H9 (cell line): ENCODE data around the gene MNX1. TPM values are rescaled to one million over a fixed set of nuclear protein-coding genes. Genes with fewer than 3 reads are reported as not detected.

Source experiments
- DNase-seq: peaks from one replicate; pipeline ENCODE4 v3.0.0-alpha.2; 2017
- H2AFZ ChIP-seq: one replicate; pipeline ENCODE4 v1.6.1; 2013; ENCODE audit warnings: mild to moderate bottlenecking, low read length, control low read depth, moderate library complexity
- H2AK5ac ChIP-seq: 2 replicates; pipeline ENCODE4 v1.6.1; 2013; ENCODE audit warnings: low read length, control low read depth, mixed read lengths; ENCODE audit not compliant: insufficient read length
- H2BK120ac ChIP-seq: one replicate; pipeline ENCODE4 v1.6.1; 2013; ENCODE audit warnings: low read depth, mild to moderate bottlenecking, low read length, control low read depth, inconsistent platforms; ENCODE audit not compliant: poor library complexity, severe bottlenecking
- H2BK12ac ChIP-seq: 2 replicates; pipeline ENCODE4 v1.6.1; 2013; ENCODE audit warnings: low read length, control low read depth, mixed read lengths, low read depth; ENCODE audit not compliant: insufficient read length
- H2BK15ac ChIP-seq: 2 replicates; pipeline ENCODE4 v1.6.1; 2013; ENCODE audit warnings: low read depth, low read length, control low read depth
- H2BK20ac ChIP-seq: one replicate; pipeline ENCODE4 v1.6.1; 2013; ENCODE audit warnings: low read depth, mild to moderate bottlenecking, low read length, control low read depth, inconsistent platforms; ENCODE audit not compliant: poor library complexity, severe bottlenecking
- H2BK5ac ChIP-seq: 2 replicates; pipeline ENCODE4 v1.6.1; 2013; ENCODE audit warnings: low read length, control low read depth, mixed read lengths; ENCODE audit not compliant: insufficient read length
- H3K14ac ChIP-seq: 2 replicates; pipeline ENCODE4 v1.6.1; 2013; ENCODE audit warnings: low read length, control low read depth; ENCODE audit not compliant: insufficient read depth
- H3K18ac ChIP-seq: 2 replicates; pipeline ENCODE4 v1.6.1; 2013; ENCODE audit warnings: low read depth, mild to moderate bottlenecking, mixed read lengths, low read length, control low read depth; ENCODE audit not compliant: insufficient read length
- H3K23ac ChIP-seq: 2 replicates; pipeline ENCODE4 v1.6.1; 2013; ENCODE audit warnings: low read length, control low read depth, mixed read lengths, low read depth; ENCODE audit not compliant: insufficient read length
- H3K23me2 ChIP-seq: 2 replicates; pipeline ENCODE4 v1.6.1; 2013; ENCODE audit warnings: low read depth, mild to moderate bottlenecking, mixed read lengths, low read length, control low read depth; ENCODE audit not compliant: insufficient read length, poor library complexity, severe bottlenecking
- H3K27ac ChIP-seq: 2 replicates; pipeline ENCODE4 v1.5.1; 2013; ENCODE audit warnings: low read length, control low read depth, mixed read lengths, low read depth; ENCODE audit not compliant: insufficient read length
- H3K27me3 ChIP-seq: 2 replicates; pipeline ENCODE4 v1.6.1; 2013; ENCODE audit warnings: low read length, control low read depth, inconsistent platforms; ENCODE audit not compliant: insufficient read depth
- H3K4ac ChIP-seq: 2 replicates; pipeline ENCODE4 v1.6.1; 2013; ENCODE audit warnings: low read depth, mild to moderate bottlenecking, control low read depth, inconsistent platforms, low read length, moderate library complexity
- H3K4me1 ChIP-seq: 2 replicates; pipeline ENCODE4 v1.6.1; 2013; ENCODE audit warnings: low read length, control low read depth, inconsistent platforms; ENCODE audit not compliant: insufficient read depth
- H3K4me2 ChIP-seq: 2 replicates; pipeline ENCODE4 v1.6.1; 2013; ENCODE audit warnings: low read length, control low read depth, mixed read lengths; ENCODE audit not compliant: insufficient read length, insufficient read depth
- H3K56ac ChIP-seq: 2 replicates; pipeline ENCODE4 v1.6.1; 2013; ENCODE audit warnings: low read depth, mild to moderate bottlenecking, mixed read lengths, low read length, control low read depth; ENCODE audit not compliant: insufficient read length
- H3K79me1 ChIP-seq: 2 replicates; pipeline ENCODE4 v1.6.1; 2013; ENCODE audit warnings: low read depth, mild to moderate bottlenecking, moderate library complexity, low read length, control low read depth, inconsistent platforms; ENCODE audit not compliant: insufficient read depth, poor library complexity, severe bottlenecking
- H3K79me2 ChIP-seq: 2 replicates; pipeline ENCODE4 v1.6.1; 2013; ENCODE audit warnings: low read length, control low read depth, inconsistent platforms; ENCODE audit not compliant: insufficient read depth
- H3K9ac ChIP-seq: 2 replicates; pipeline ENCODE4 v1.6.1; 2013; ENCODE audit warnings: low read length, control low read depth, mixed read lengths; ENCODE audit not compliant: insufficient read length; ENCODE audit errors: extremely low read depth
- H3K9me3 ChIP-seq: one replicate; pipeline ENCODE4 v1.6.1; 2013; ENCODE audit warnings: low read depth, low read length, inconsistent platforms; ENCODE audit not compliant: control insufficient read depth
- H3T11ph ChIP-seq: one replicate; pipeline ENCODE4 v1.6.1; 2013; ENCODE audit warnings: mild to moderate bottlenecking, low read length, control low read depth, inconsistent platforms
- H4K20me1 ChIP-seq: one replicate; pipeline ENCODE4 v1.6.1; 2013; ENCODE audit not compliant: control insufficient read depth, insufficient read length, insufficient read depth
- H4K5ac ChIP-seq: 2 replicates; pipeline ENCODE4 v1.6.1; 2013; ENCODE audit warnings: low read depth, mild to moderate bottlenecking, mixed read lengths, low read length, control low read depth; ENCODE audit not compliant: insufficient read length
- H4K8ac ChIP-seq: replicated peaks from 2 replicates; pipeline ENCODE4 v1.6.1; 2013; ENCODE audit warnings: low read length, control low read depth, mixed read lengths, low read depth; ENCODE audit not compliant: insufficient read length
- H4K91ac ChIP-seq: 2 replicates; pipeline ENCODE4 v1.6.1; 2013; ENCODE audit warnings: low read depth, mild to moderate bottlenecking, moderate library complexity, mixed read lengths, low read length, control low read depth; ENCODE audit not compliant: insufficient read length
- H3K27ac Mint-ChIP-seq, 3 experiments: 2 replicates in 2 of 3; 3 replicates in 1 of 3; pipeline ENCODE4 v1.8.0; 2020 to 2021; ENCODE audit warnings: mixed read lengths in 3 of 3, mild to moderate bottlenecking in 1 of 3, moderate library complexity in 1 of 3
- H3K27me3 Mint-ChIP-seq: 2 replicates; pipeline ENCODE4 v1.8.0; 2021; ENCODE audit warnings: low read depth, mild to moderate bottlenecking, moderate library complexity, mixed read lengths
- H3K36me3 Mint-ChIP-seq, 3 experiments: 2 replicates in 2 of 3; 3 replicates in 1 of 3; pipeline ENCODE4 v1.8.0; 2020 to 2021; ENCODE audit warnings: low read depth in 3 of 3, mixed read lengths in 3 of 3; ENCODE audit not compliant: insufficient read depth in 1 of 3
- H3K4me1 Mint-ChIP-seq, 2 experiments: 2 replicates each; pipeline ENCODE4 v1.8.0; 2020; ENCODE audit warnings: mixed read lengths in 2 of 2
- H3K4me3 Mint-ChIP-seq, 2 experiments: 2 replicates in 1 of 2; 3 replicates in 1 of 2; pipeline ENCODE4 v1.8.0; 2020 to 2021; ENCODE audit warnings: mild to moderate bottlenecking in 2 of 2, mixed read lengths in 2 of 2, moderate library complexity in 1 of 2
- H3K9me3 Mint-ChIP-seq, 2 experiments: 2 replicates in 1 of 2; 3 replicates in 1 of 2; pipeline ENCODE4 v1.8.0; 2020; ENCODE audit warnings: mild to moderate bottlenecking in 2 of 2, mixed read lengths in 2 of 2, moderate library complexity in 1 of 2
- CTCF ChIP-seq: fragments of 200-600 bp; sonication (generic); conservative IDR thresholded peaks from 3 replicates; pipeline ENCODE4 v1.8.0; 2021; ENCODE audit warnings: antibody characterized with exemption, mild to moderate bottlenecking
- WGBS: extraction: QIAGEN DNeasy Blood & Tissue Kit; methylation state at CpG from one replicate; pipeline ENCODE4 v1.1.7; 2013; ENCODE audit warnings: missing lambda C conversion rate, low lambda C conversion rate, mixed read lengths; ENCODE audit not compliant: insufficient read length; ENCODE audit errors: extremely low coverage; 5-methylcytosine and 5-hydroxymethylcytosine counted together
- total RNA-seq: library from RNA; stranded (reverse); gene quantifications from 2 replicates; pipeline ENCODE4 v1.2.1, GENCODE V29; 2021

The MNX1 gene
- total RNA-seq, 1 experiment from 2014 or later, result not detected

- no peaks in the 10 kb centered on the region for H3K79me1 ChIP-seq
- no peak overlapping the region for H3K56ac ChIP-seq
- peak overlapping the region; percentile 11 for H3K4me2 ChIP-seq
- peaks cover 91% of the 10 kb centered on the region for H3K27me3 ChIP-seq
- no peaks in the 10 kb centered on the region for H3K9me3 ChIP-seq
- H3K23ac ChIP-seq, result no peak overlapping the region
- no peak overlapping the region for H4K91ac ChIP-seq
- DNase-seq, result no peak
- no peak overlapping the region for H2BK120ac ChIP-seq
- no peak overlapping the region for H2BK20ac ChIP-seq
- no peak for TF ChIP-seq CTCF
- Mint-ChIP-seq H3K27ac (no peak overlapping the region), H3K4me3 (peak overlapping the region in 1 of 2 experiments; percentile 60; a peak in 3 of 5 replicates), H3K36me3 (no peaks in the 10 kb centered on the region; a peak in 1 of 7 replicates), H3K4me1 (peaks cover 9 to 24% of the 10 kb centered on the region in 2 experiments), H3K27me3 (peaks cover 96% of the 10 kb centered on the region), H3K9me3 (peaks cover 2 to 9% of the 10 kb centered on the region in 2 experiments; a peak in 2 of 5 replicates)
- no peak overlapping the region for H3K9ac ChIP-seq
- no peak overlapping the region for H4K5ac ChIP-seq
- H3K79me2 ChIP-seq, result no peaks in the 10 kb centered on the region
- no peaks in the 10 kb centered on the region for H4K20me1 ChIP-seq
- no peak overlapping the region for H4K8ac ChIP-seq
- WGBS, result no CpG with 5 or more reads among the region's 56 CpGs
- no peak overlapping the region for H2BK15ac ChIP-seq
- no peak overlapping the region for H2BK5ac ChIP-seq
- no peak overlapping the region for H3K18ac ChIP-seq
- H3K14ac ChIP-seq, result no peak overlapping the region
- no peak overlapping the region for H3K4ac ChIP-seq
- H2AFZ ChIP-seq, result no peak overlapping the region
- no peak overlapping the region for H3T11ph ChIP-seq
- H3K27ac ChIP-seq, result no peak overlapping the region
- H3K23me2 ChIP-seq, result no peaks in the 10 kb centered on the region
- no peak overlapping the region for H2AK5ac ChIP-seq
- H2BK12ac ChIP-seq, result no peak overlapping the region
- H3K4me1 ChIP-seq, result 0 out of 2 replicates have a peak, but pooled peaks cover 4% of the 10 kb centered on the region
These were observed 5.7 kb downstream of the MNX1 start for GRCh38 chr7:157004521-157005455.
